Frontal cortex (tissue), 4 donors: ENCODE data around the gene CDH5. TPM values are rescaled to one million over a fixed set of nuclear protein-coding genes. Genes with fewer than 3 reads are reported as not detected.
A peak's percentile ranks its signal among the peaks of the same experiment; 100 is the strongest.

Experiments used
- DNase-seq, 2 donors: peaks; one replicate each; pipeline ENCODE4 v3.0.0; 2012; ENCODE audit warnings: low spot score in 2 of 2
- FAIRE-seq: peaks from 2 replicates; lab custom pipeline; 2012; peaks lifted over from hg19 to GRCh38; lab: Jason Lieb, UNC
- total RNA-seq: library from RNA; depleted of rRNA; stranded (reverse); fragments of >200 nt; gene quantifications from one replicate; pipeline ENCODE4 v1.2.3, GENCODE V29; 2014
- donor health status: control.
- donor health status: control.
- donor health status: control.

Gene CDH5
- total RNA-seq, 1 donor from 2014 or later = 6.1 TPM

DNA sequence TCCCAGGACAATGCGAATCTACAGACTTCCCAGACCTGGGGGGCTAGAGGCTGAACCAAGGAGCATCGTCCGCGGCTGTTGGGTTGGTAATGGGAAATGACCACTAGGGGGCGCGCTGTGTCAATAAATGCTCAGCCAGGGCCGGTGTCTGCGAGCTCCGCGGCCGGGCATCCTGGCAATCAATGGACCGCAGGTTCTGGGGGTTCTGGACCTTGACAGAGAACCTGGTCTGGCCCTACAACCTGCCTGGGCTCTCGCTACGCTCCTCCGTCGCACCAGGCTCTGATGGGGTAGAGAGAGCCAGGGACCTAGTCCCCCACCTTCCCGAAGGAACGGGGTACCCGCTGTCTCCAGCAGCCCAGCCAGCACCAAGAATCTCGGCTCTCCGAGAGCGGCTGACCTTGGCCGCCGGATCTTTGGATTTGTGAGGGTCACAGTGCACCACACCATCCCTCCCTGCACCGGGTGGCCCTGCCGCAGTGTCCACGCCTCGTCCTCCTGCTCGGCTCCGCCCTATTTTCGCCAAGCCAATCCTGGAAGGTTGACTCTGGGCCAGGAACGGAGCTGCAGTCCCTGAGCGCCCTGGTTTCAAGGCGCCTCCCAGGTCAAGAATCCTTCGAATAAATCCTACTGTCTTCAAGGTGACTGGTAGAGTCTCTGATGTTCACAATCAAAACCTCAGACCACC, 40.2 kb downstream of the CDH5 start:
- DNase-seq (peak; percentile 83 to 88), FAIRE-seq (no peak)

DNA sequence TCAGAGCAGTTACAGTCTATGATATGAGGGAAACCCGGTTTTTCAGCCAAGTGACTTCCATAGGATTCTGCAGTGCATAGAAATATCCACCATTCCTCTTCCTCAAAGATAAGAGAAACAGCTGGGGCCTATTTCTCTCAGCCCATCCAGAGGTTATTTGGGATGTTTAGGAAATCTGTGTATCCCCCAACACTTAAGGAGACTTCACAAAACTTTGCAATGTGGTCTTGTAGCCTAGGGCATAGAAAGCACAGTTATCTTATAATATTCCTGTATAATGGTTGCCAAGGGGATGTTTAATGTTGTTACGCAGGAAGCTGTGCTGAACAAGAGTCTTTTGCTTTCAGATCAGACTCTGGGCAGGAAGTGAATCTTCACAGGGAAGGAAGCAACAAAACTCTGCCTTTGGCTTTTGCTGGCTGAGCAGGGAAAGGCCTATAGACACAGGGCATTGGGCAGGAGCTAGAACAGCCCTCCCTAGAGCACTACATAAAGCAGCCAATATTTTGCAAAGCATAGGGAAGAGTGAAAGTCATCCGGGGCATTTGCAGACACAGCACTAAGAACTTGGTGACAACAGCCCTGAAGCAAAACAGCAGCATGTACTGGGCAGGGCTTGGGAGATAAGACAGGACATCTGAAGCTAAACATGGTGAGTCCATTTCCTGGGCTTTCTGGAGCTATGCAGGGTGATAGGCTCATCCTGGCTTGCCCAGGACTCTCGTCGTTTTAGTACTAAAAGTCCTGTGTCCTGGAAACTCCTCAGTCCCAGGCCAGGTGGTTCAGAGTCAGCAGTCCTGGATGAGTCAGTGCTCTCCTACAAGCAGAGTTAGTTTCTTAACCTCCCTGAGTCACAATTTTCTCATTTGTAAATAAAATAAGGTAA, 41.9 kb downstream of the CDH5 start:
- FAIRE-seq (no peak), DNase-seq (no peak)

DNA sequence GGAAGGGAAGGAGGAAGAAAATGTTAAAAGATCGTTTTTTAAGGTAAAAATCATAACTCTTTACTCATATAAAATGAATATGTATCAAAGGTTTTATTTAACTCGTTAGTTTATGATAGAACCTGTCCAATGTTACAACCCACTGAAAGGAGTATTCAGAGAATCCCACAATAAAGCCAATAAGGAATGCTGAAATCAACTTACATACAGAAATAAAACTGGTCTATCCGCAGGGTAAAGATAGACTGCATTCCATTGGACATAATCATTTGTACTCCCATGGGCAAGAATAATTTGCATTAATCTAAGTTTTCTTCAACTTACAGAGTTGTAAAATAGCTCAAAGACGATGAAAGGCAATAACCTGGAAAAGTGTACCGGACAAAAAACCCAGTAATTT, 42.7 kb downstream of the CDH5 start:
- FAIRE-seq (no peak), DNase-seq (no peak)

DNA sequence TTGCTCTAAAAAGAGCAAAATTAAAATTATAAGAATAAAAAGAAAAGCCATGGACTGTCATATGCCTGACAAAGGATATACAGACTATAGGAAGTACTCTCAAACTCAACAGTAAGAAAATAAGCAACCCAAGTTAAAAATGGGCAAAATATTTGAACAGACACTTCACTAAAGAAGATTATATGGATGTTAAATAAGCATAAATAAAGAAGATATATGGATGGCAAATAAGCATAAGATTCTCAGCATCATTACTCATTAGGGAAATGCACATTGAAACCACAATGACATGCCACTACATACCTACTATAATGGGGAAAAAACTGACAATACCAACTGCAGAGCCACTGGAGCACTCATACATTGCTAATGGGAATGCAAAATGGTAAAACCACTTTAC, 45.7 kb downstream of the CDH5 start:
- DNase-seq (no peak), FAIRE-seq (no peak)

DNA sequence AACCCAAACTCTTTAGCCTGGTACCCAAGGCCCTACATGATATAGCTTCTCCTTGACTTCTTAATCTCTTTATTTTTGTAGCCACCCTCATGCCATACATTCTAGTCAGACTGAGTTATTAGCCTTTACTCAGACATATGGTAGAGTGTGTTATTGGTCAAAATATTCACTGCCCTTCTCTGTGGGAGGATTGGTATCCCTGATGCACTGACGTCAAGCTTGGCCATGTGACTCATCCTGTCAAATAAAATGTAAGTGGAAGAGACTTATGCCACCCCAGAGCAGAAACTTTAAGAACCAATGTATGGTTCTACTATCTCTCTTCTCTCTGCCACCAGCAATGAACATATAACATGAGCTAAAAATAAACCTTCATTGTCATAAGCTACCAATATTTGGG, 48.4 kb downstream of the CDH5 start:
- DNase-seq (no peak), FAIRE-seq (no peak)

DNA sequence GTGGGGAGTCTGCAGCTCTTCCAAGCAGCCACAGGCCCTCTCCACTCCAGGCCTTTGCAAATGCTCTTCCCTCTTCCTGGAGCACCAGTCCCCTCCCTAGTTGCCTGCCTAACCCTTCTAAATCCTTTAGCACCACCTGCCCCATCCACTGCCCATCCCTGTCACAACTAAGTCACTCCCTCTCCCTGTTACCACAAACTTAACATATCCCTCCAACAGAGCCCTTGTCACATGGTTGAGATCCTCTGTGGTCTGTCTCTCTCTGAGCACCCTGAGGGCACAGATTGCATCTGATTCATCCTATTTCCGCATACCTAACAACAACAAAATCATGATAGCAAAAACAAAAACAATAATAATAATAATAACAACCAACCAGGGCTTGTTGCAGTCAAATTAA, 49.6 kb downstream of the CDH5 start:
- FAIRE-seq (no peak), DNase-seq (no peak)

DNA sequence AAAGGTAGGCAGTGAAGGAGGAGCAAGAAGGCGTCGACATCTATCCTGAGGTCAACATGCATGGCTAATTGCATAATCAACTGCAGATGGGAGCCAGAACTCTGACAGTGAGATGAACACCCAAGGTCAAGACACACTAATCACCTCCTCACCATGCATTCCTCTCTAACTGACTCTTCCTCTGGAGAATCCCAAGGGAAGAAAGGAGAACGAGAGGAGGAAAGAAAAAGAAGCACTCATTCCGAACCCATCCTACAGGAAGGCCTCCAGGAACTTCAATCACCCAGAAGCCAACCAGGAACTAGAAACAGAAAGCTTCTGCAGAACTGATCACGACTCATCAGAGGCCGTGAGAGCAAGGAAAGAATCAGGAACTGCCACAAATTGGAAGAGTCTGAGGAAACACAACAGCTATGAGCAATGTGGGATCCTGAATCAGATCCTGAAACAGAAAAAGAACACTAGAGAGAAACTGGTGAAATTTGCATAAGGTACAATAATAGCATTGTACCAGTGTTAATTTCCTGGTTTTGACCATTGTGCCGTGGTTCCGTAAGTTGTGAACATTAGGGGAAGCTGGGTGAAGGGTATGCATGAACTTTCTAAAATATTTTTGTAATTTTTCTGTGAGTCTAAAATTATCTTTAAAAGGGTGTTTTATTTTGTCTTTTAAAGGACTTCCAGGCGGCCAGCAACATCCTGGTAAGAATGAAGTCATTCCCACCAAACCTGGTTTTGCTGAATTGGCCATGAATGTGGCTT, 50.6 kb downstream of the CDH5 start:
- DNase-seq (no peak), FAIRE-seq (no peak)

DNA sequence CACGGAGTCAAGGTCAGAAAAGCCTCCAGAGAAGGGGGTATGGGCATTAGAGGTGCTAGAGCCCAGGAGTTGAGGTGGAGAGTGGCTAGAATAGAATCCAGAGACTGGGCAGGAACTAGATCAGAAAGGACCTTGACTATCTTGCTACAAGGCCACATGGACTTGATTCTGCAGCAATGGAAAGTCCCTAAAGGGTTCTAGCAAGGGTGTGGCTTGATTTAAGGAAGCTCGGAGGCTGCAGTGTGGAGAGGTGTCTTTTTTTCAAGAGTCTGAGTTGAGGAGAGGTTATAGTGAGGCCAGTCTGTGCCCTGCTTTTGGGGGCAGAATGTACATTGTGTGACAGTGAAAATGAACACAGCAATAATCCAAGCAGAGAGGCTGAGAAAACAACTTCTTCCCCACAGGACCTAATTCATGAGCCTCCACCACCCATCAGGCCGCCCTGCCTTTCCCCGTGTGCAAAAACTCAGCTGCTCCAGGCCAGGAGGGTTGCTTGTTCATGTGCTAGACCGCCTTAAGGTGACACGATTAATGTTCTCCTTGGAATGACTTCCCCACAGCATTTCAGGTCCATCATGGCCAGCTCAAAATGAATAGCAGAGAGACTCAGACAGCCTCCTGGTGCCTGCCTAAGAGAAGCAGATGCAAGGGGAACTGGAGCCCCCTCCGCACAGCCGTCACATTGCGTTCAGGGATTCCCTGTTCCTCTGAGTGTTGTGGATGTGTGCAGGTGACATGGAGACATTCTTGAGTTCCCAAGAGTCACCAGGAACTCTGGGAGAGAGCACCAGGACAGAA, 51.9 kb downstream of the CDH5 start:
- DNase-seq (no peak), FAIRE-seq (no peak)

DNA sequence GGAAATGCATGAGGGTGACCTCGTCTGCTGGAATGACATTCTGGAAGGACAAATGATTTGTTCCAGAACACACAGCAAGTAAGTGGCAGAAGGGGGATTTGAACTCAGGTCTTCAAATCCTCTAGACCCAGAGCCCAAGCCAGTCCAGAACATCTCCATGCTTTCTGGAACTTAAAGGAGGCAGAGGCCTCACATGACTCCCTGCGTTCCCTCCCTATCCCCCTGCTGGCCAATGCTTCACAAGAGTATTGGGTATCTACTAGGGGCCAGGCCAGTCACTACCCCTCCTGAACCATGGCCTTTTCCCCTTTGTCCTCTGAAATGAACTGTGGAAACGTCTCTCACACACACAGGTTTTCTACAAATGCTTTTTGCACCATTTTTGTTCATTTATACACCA, 53.0 kb downstream of the CDH5 start:
- FAIRE-seq (no peak), DNase-seq (no peak)

DNA sequence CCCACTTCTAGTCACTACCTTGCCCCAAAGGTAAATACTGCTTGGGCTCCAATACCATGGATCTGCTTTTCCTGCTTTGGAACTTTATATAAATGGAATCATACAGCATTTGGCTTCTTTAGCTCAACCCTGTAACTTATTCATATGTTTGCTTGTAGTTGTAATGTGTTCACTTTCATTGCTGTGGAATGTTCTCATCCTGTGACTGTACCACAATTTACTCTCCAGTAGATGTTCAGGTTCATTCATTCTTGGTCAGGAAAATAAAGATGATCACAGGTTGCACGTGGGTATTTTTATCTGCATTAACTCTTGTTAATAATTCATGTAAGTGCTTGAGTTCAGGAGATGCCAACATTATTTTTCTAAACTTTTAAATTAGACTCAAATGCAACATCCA, 53.9 kb downstream of the CDH5 start:
- no peak for DNase-seq
- no peak for FAIRE-seq

DNA sequence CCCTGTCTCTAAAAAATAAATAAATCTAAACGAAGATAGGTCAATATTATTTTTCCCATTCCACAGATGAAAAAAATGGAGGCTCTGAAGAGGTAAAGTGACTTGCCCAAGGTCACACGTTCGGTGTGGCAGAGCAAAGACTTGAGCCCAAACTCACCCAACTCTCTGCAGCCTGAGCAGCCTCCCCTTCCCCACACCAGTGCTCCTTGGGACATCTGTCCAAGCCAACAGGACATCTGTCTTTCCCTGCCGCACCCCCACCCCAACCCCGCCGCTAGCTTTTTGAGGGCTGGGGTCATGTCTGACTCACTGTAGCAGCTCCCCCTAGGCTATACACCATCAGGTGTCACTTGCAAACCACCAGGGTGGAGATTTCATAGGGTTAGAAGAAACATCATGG, 55.4 kb downstream of the CDH5 start:
- no peak for FAIRE-seq

DNA sequence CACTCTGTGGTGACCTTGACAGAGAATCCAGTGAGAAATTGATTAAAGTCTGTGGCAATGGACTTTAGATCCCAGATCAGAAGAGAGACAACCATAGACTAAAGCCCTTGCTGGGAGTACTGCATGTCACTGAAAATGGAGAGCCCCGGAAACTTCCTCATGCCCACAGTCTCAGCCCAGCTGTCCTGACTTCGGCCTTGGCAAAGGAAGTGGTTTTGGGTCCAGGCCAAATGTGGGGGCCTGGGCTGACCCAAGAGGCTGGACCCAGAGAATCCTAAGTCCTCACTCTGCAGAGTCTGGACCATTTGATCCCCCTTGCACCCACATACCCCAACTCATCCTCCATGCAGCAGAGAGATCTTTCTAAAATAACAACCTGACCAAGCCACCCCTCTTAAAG, 55.9 kb downstream of the CDH5 start:
- DNase-seq (no peak), FAIRE-seq (no peak)

More for the DNA sequence above, 55.4 kb downstream of the CDH5 start:
- no peak for DNase-seq

DNA sequence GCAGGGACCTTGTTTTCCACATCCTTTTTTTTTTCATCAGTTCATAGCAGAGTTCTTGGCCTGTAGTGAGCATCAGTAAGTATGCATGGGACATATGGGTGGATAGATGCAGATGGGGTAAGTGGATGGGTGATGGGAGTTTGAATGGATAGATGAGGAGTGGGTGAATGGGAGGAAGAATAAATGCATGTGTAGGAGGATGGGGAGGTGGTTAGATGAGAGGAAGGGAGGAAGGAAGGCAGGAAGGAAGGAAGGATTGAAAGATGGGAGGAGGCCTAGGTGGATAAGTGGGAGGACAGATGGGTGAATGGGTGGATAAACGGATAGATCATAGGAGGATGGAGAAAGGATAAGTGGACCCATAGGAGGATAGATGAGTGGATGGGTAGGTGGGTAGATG, 56.7 kb downstream of the CDH5 start:
- FAIRE-seq (no peak), DNase-seq (no peak)

DNA sequence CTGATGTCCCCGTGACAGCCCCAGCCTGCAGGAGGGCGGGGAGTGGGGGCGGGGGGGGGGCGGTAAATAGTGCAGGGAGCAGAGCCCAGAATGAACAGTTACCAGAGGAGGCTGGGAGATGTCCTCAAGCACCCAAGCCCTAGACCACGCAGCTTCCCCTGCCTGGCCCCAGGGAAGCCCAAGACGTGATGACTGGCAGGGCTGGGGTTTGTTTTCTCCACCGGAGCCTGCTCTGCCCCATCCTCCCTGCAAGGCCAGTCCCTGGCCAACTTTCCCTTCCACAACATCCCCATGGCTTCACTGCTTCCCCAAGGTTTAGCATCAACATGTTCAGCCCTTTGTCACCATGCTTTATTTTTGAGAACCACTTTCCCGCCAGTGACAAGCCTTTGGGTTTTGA, 59.2 kb downstream of the CDH5 start:
- DNase-seq (no peak), FAIRE-seq (no peak)

DNA sequence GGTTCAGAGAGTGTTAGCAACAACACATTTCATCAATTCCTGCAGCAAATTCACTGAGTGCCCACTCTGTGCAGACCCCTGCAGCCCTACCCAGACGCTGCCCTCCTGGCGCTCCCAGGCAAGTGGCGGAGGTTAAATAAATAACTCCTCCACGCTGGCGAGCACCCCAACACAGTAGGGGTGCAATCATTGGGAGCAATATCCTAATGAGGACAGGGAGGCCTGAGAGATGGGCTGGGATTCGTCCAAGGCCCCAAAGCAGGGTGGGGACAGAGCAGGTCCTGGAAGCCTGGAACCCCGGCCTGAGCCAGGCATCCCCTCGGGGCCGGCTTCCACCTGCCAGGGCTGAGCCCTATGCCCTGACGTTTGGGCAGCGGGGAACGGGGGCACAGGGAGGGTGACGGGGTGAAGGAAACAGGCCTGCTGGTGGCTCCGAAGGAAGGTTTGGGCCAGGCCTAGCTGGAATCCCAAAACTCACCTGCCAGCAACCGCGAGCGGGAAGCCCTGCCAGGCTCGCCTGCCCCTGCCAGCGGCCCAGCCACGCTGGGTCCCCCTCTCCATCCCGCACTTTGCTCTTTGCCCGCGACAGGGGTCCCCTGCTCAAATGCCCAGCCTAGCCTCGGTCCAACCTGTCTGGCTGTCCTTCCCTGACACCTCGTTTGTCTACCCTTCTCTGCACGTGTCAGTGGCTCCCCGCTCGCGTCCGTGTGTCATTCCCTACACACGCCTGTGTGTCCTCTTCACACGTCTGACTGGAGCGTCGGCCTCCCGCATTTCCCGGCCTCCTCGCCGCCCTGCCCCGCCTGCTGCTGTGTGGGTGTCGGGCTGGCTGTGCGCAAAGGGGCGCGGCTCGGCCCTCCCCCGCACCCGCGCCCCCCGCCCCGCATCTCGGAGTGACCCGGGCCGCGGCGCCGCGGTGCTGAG, 59.9 kb downstream of the CDH5 start:
- FAIRE-seq = no peak
- no peak for DNase-seq

DNA sequence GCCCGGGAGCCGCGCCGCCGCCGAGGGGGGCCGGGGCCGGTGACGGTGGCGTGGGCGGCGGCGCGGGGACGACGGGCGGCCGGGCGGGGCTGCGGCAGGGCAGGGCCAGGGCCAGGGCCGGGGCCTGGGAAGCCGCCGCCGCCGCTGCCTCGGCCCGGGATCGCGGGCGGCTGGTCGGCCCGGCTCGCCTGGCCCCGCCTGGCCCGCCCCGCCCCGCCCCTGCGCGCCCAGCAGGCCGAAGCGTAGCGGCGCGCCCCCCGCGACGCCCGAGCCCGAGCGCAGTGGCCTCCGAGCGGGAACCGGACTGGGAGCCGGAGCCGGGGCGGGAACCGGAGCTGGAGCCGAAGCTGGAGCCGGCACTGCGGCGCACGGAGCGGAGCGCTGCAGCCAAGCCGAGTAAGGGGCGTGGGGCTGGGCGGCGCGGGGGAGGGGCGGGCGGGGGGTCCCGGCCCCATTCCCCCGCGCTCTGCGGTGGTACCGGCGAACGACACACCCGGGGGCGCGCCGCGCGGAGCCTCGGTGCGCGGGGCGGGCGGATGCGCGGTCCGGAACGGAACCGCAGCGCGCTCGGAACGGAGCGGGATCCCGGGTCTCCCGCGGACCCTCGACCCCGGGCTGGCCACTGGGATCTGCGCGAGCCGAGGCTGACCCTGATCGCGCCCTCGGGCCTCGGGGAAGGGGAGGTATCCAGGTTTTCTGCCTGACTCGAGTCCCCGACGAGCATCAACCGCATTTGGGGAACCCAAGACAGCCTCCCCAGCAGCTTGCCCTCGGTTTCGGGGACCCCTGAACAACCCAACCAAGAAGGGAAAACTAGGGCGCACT, 60.8 kb downstream of the CDH5 start, which contains the start of gene BEAN1:
TSS of gene BEAN1 (plus strand) at position 260 of the 825 bp plus-strand sequence. CDS start 10,382 bp downstream, outside the sequence.
- FAIRE-seq (no peak), DNase-seq (peak; percentile 58 to 61)

DNA sequence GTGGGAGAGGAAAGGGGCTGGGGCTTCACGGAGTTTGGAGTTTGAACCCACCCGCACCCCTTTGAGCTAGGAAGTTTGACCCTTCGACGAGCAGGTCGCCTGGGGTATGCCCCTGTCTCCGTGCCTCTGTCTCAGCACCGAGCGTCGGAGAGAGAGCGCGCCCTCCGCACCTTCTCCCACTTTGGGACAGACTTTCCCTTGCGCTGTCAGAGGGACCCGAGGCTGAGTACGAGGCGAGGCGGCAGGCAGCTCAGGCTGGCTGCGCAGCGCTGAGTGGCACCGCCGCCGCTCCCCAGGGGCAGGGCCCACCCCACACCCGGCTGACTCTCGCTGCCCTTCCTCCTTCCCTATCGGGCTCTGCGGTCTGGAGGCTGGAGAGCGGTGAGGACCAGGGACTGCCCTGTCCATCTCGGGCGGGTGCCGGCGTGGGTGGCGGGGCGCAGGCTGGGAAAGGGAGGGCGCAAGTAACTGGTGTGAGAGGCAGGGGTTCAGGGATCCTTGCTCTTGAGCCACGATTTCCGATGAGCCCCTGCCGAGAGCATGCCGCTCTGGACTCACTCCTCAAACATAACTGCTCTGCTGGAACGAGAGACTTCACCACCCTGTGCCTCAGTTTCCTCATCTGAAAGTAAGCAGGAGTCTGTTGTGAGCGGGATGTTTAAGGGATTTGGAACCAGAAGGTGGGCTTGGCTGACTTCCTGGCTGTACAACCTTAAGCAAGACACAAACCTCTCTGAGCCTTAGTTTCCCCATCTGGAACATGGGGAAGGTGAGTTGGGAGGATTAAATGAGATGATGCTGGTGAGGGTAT, 61.6 kb downstream of the CDH5 start:
- DNase-seq = peak in 1 of 2 donors; percentile 40
- FAIRE-seq = no peak
